Fibroblast of villous mesenchyme (primary cell): ENCODE results near the gene PROCA1. TPM values are rescaled to one million over a fixed set of nuclear protein-coding genes. Genes with fewer than 3 reads are reported as not detected.

ENCODE experiments used
- DNase-seq: peaks from one replicate; pipeline ENCODE4 v3.0.0-alpha.2; 2010; ENCODE audit warnings: low read depth
- H3K4me3 ChIP-seq: 2 replicates; pipeline ENCODE4 v1.5.1; 2011; ENCODE audit warnings: low read depth, mild to moderate bottlenecking, low read length
- total RNA-seq: library from RNA; depleted of rRNA; stranded (reverse); fragments of >200 nt; gene quantifications from 2 replicates; pipeline ENCODE4 v1.2.3, GENCODE V29; 2012
- TF ChIP-seq, protein P1 (sequence below): IDR thresholded peaks from 2 replicates; pipeline ENCODE4 v1.5.1; 2012; ENCODE audit warnings: low read depth, mild to moderate bottlenecking, low read length; ENCODE audit not compliant: insufficient read depth

Gene PROCA1
- total RNA-seq, 1 donor, result under 0.01 TPM

GRCh38 chr17:28747051-28747691 lies 35.5 kb upstream of the PROCA1 start:
- DNase-seq, result no peak
- TF ChIP-seq, protein P1, sequence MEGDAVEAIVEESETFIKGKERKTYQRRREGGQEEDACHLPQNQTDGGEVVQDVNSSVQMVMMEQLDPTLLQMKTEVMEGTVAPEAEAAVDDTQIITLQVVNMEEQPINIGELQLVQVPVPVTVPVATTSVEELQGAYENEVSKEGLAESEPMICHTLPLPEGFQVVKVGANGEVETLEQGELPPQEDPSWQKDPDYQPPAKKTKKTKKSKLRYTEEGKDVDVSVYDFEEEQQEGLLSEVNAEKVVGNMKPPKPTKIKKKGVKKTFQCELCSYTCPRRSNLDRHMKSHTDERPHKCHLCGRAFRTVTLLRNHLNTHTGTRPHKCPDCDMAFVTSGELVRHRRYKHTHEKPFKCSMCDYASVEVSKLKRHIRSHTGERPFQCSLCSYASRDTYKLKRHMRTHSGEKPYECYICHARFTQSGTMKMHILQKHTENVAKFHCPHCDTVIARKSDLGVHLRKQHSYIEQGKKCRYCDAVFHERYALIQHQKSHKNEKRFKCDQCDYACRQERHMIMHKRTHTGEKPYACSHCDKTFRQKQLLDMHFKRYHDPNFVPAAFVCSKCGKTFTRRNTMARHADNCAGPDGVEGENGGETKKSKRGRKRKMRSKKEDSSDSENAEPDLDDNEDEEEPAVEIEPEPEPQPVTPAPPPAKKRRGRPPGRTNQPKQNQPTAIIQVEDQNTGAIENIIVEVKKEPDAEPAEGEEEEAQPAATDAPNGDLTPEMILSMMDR, result no peak
- H3K4me3 ChIP-seq, result no peak overlapping the region

DNA sequence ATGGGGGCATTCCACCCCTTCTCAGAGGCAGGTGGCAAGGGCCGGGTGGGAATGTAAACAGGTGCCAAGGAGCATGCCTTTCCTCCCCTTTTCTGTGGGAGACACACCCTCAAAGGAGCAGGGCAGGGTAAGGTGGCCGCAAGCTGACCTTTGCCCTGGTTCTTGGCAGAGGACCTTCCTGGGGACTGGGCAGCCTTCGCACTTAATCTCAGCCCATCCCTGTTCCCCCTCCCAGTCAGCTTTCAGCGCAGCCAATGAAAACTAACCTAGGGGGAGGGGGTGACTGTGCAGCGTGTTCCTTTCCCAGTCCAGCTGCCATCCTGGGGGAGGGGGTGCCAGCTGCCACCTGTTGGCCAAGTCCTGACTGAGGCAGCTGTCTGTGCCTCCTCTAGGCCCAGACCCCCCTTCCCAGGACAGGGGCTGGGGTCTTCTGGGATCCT lies 34.9 kb upstream of the PROCA1 start:
- TF ChIP-seq, protein P1, result no peak
- peak; percentile 20 for DNase-seq
- H3K4me3 ChIP-seq, result peak overlapping the region; percentile 92

DNA sequence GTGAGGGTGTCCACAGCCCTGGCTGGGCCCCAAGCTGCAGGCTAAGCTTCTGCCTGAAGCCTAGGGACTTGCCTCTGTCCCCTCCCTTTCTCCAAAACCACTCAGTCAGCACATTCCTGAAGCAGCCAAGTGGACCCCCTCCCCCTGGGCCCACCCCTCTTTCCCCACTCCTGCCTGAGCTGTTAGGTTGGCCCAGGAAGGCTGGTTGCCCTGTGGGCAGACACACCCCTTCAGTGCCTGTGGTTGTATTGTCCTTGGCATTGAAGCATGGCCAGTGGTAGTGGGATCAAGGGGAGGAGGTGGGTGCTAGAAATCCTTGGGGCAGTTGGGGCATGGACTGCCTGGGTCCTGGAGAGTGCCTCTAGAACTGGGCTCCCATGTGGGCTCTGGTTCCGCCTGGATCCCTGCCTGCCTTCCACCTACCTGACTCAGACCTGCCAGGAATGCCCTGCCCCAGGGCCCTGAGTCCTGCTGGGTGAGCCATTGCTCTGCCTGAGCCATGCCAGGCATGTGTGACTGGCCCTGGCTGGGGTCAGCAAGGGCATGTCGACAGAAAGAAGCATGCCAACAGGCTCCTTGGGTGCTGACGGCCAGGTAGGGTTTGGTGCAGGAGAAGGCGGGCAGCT lies 34.2 kb upstream of the PROCA1 start:
- no peak for DNase-seq
- TF ChIP-seq, protein P1, result no peak
- H3K4me3 ChIP-seq, result peak overlapping the region; percentile 92

DNA sequence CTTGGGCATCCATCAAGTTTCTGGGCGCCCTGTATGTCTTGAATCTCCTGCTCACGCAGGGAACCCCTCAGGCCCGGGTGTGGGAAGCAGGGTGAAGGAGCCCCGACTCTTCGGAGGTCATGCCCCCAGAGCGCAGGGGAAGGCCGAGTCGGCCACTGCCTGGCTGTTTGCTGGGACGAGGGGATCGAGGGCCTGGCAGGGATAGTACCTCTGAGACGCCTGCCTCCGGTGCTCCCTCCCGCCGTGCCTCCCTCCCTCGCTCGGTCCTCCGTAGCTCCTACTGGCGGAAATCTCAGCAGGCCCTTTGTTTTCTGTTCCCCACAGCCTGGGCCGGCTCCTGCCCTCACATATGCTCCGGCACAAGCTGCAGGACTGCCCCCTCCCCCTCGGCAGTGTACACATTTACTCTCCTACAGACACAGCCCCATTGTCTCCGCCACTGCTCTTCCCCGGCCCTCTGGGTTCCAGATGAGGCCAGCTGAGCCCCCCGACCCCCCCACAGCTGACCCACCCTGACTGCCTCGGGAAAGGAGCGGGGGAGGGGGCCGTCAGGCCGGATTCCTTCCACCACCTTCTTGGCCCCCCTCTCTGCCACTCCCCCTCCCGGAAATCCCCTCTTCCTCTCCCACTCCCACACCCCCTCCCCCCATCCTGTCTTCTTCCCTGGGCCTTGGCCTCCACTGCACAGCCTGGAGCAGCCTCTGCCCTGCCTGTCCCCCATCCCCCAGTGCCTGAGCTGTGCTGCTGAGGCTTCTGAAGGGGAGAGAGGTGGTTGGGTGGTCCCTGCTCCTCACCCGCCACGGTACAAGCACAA lies 33.5 kb upstream of the PROCA1 start:
- peak overlapping the region; percentile 92 for H3K4me3 ChIP-seq
- TF ChIP-seq, protein P1, result no peak
- peak; percentile 62 for DNase-seq

DNA sequence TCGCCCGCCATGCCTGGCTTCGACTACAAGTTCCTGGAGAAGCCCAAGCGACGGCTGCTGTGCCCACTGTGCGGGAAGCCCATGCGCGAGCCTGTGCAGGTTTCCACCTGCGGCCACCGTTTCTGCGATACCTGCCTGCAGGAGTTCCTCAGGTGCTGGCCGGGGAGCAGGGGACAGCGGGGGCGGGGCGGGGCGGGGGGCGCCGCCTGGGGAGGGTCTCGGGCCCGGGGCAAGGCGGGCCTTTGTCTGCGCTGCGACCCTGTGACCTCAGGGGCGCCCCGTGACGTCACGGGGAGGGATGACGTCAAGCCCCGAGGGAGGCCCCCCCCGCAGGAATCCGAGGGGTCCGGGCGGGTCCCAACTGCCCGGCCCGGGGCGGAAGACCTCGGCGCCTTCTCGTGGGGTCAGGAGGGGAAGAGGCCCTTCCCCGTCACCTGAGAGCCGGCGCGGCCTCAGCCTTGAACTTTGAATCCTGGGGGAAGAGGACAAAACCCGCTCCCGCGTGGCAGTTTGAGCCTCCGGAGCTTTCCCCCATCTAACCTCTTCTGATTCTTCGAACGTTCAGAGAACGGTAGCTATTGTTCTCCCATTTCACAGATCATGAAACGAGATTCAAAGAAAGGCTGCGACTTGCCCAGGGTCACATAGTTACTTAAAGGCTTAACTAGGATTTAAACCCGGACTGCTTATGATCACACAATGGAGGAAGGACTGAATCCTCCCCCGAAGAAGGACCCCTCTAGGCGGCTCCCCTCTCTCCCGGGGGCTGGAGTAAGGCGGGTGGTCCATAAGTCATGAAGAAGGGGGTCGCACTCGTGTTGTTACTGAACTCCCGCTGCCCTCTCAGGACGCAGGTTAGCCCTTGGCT lies 32.6 kb upstream of the PROCA1 start:
- peak overlapping the region; percentile 92 for H3K4me3 ChIP-seq
- DNase-seq, result peak; percentile 66
- TF ChIP-seq, protein P1, result no peak
